GM12878 (cell line): ENCODE measurements around the gene WSCD1.

Source experiments
- BHLHE40 ChIP-seq, 2 experiments: fragments of 450-650 bp in 1 of 2; IDR thresholded peaks; 2 replicates each; pipeline ENCODE4 v1.6.1; 2011 to 2017; ENCODE audit warnings: low read depth in 2 of 2, borderline replicate concordance in 1 of 2, improper control_type of control experiment in 1 of 2, low read length in 1 of 2, mild to moderate bottlenecking in 1 of 2
- BMI1 ChIP-seq: fragments of 450-650 bp; IDR thresholded peaks from 2 replicates; pipeline ENCODE4 v1.6.1; 2016; ENCODE audit warnings: mild to moderate bottlenecking, moderate library complexity, borderline replicate concordance
- CBFB ChIP-seq: IDR thresholded peaks from 2 replicates; pipeline ENCODE4 v1.6.1; 2016; ENCODE audit warnings: antibody characterized with exemption, low read depth
- CBX3 ChIP-seq: fragments of 200-600 bp; sonication (generic); IDR thresholded peaks from 2 replicates; pipeline ENCODE4 v1.6.1; 2016; ENCODE audit warnings: low read depth, borderline replicate concordance
- EZH2 ChIP-seq: IDR thresholded peaks from 2 replicates; pipeline ENCODE4 v1.6.1; 2012; ENCODE audit warnings: low read depth, mild to moderate bottlenecking, control low read depth, inconsistent platforms, low read length, borderline replicate concordance; ENCODE audit not compliant: control insufficient read depth
- NRF1 ChIP-seq: conservative IDR thresholded peaks from 2 replicates; pipeline ENCODE4 v1.6.1; 2011; ENCODE audit warnings: mild to moderate bottlenecking, low read depth, low read length, improper control_type of control experiment
- RBBP5 ChIP-seq: fragments of 200-600 bp; sonication (generic); conservative IDR thresholded peaks from 2 replicates; pipeline ENCODE4 v1.6.1; 2016
- RCOR1 ChIP-seq: conservative IDR thresholded peaks from 2 replicates; pipeline ENCODE4 v1.6.1; 2012; ENCODE audit warnings: low read depth, low read length, improper control_type of control experiment
- STAT3 ChIP-seq: IDR thresholded peaks from 2 replicates; pipeline ENCODE4 v1.6.1; 2011; ENCODE audit warnings: low read depth, low read length, improper control_type of control experiment
- TAF1 ChIP-seq: IDR thresholded peaks from 2 replicates; pipeline ENCODE4 v1.6.1; 2011; ENCODE audit warnings: mild to moderate bottlenecking, low read depth, low read length, borderline replicate concordance
- TF ChIP-seq, protein P1 (sequence below): fragments of 450-650 bp; IDR thresholded peaks from 2 replicates; pipeline ENCODE4 v1.6.1; 2017; ENCODE audit warnings: mild to moderate bottlenecking, moderate library complexity
- TF ChIP-seq, protein P2 (sequence below), 3 experiments: IDR thresholded peaks in 2 of 3; conservative IDR thresholded peaks in 1 of 3; 2 replicates each; pipeline ENCODE4 v1.5.1; 2011; ENCODE audit warnings: low read depth in 3 of 3, low read length in 3 of 3, mild to moderate bottlenecking in 3 of 3, control low read depth in 2 of 3, moderate library complexity in 2 of 3, inconsistent platforms in 1 of 3, mixed read lengths in 1 of 3; ENCODE audit not compliant: control insufficient read depth in 2 of 3, insufficient read depth in 1 of 3; ENCODE audit errors: extremely low read depth in 1 of 3
- TF ChIP-seq, protein P3 (sequence below): fragments of 450-650 bp; IDR thresholded peaks from 2 replicates; pipeline ENCODE4 v1.6.1; 2017; ENCODE audit warnings: mild to moderate bottlenecking, moderate library complexity
- TF ChIP-seq, protein P4 (sequence below): fragments of 150-350 bp; IDR thresholded peaks from 2 replicates; pipeline ENCODE4 v1.6.1; 2016; ENCODE audit warnings: low read depth, low read length

DNA sequence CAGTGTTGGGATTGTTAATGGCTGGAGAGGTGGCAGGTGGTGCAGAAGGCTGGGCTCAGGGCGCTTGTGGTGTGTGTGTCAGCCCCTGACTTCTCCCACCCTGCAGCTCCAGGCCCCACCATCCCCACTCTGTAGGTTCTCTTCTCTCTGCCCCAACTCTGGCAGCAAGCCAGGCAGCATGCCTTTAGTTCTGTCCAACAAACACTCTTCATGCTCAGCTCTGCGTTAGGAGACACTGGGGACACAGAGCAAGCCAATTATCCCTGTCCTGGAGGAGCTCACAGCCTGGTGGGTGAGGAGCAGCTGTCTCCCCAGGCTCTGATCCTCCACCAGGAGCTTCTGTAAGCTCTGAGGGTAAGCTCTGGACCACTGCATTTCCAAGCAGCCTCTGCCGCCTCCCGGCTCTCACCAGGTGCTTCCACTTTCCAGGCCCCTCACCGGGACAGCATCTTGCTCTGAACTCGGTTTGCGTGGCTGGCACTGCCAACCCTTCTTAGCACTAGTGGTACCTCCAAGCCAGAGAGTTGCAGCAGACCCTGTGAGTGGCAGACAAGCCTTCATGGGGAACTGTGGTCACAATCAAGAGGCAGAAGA, 34.3 kb upstream of the WSCD1 start:
- TF ChIP-seq, protein P1, sequence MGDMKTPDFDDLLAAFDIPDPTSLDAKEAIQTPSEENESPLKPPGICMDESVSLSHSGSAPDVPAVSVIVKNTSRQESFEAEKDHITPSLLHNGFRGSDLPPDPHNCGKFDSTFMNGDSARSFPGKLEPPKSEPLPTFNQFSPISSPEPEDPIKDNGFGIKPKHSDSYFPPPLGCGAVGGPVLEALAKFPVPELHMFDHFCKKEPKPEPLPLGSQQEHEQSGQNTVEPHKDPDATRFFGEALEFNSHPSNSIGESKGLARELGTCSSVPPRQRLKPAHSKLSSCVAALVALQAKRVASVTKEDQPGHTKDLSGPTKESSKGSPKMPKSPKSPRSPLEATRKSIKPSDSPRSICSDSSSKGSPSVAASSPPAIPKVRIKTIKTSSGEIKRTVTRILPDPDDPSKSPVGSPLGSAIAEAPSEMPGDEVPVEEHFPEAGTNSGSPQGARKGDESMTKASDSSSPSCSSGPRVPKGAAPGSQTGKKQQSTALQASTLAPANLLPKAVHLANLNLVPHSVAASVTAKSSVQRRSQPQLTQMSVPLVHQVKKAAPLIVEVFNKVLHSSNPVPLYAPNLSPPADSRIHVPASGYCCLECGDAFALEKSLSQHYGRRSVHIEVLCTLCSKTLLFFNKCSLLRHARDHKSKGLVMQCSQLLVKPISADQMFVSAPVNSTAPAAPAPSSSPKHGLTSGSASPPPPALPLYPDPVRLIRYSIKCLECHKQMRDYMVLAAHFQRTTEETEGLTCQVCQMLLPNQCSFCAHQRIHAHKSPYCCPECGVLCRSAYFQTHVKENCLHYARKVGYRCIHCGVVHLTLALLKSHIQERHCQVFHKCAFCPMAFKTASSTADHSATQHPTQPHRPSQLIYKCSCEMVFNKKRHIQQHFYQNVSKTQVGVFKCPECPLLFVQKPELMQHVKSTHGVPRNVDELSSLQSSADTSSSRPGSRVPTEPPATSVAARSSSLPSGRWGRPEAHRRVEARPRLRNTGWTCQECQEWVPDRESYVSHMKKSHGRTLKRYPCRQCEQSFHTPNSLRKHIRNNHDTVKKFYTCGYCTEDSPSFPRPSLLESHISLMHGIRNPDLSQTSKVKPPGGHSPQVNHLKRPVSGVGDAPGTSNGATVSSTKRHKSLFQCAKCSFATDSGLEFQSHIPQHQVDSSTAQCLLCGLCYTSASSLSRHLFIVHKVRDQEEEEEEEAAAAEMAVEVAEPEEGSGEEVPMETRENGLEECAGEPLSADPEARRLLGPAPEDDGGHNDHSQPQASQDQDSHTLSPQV: no peak
- TF ChIP-seq, protein P2, sequence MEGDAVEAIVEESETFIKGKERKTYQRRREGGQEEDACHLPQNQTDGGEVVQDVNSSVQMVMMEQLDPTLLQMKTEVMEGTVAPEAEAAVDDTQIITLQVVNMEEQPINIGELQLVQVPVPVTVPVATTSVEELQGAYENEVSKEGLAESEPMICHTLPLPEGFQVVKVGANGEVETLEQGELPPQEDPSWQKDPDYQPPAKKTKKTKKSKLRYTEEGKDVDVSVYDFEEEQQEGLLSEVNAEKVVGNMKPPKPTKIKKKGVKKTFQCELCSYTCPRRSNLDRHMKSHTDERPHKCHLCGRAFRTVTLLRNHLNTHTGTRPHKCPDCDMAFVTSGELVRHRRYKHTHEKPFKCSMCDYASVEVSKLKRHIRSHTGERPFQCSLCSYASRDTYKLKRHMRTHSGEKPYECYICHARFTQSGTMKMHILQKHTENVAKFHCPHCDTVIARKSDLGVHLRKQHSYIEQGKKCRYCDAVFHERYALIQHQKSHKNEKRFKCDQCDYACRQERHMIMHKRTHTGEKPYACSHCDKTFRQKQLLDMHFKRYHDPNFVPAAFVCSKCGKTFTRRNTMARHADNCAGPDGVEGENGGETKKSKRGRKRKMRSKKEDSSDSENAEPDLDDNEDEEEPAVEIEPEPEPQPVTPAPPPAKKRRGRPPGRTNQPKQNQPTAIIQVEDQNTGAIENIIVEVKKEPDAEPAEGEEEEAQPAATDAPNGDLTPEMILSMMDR (IDR thresholded peaks at IDR 0.05 in 2 of 3, conservative IDR thresholded peaks at IDR 0.05 in 1 of 3; ENCODE audit: control insufficient read depth in 2 of 3, extremely low read depth in 1 of 3, insufficient read depth in 1 of 3, low read depth in 3 of 3, low read length in 3 of 3): no peak
- TF ChIP-seq EZH2 (no peak), TAF1 (no peak), CBX3 (no peak), BMI1 (no peak), BHLHE40 (IDR thresholded peaks at IDR 0.05; ENCODE audit: borderline replicate concordance in 1 of 2, low read depth in 2 of 2, low read length in 1 of 2) (no peak), RCOR1 (no peak), NRF1 (no peak), RBBP5 (no peak), CBFB (no peak), STAT3 (no peak)
- TF ChIP-seq, protein P3, sequence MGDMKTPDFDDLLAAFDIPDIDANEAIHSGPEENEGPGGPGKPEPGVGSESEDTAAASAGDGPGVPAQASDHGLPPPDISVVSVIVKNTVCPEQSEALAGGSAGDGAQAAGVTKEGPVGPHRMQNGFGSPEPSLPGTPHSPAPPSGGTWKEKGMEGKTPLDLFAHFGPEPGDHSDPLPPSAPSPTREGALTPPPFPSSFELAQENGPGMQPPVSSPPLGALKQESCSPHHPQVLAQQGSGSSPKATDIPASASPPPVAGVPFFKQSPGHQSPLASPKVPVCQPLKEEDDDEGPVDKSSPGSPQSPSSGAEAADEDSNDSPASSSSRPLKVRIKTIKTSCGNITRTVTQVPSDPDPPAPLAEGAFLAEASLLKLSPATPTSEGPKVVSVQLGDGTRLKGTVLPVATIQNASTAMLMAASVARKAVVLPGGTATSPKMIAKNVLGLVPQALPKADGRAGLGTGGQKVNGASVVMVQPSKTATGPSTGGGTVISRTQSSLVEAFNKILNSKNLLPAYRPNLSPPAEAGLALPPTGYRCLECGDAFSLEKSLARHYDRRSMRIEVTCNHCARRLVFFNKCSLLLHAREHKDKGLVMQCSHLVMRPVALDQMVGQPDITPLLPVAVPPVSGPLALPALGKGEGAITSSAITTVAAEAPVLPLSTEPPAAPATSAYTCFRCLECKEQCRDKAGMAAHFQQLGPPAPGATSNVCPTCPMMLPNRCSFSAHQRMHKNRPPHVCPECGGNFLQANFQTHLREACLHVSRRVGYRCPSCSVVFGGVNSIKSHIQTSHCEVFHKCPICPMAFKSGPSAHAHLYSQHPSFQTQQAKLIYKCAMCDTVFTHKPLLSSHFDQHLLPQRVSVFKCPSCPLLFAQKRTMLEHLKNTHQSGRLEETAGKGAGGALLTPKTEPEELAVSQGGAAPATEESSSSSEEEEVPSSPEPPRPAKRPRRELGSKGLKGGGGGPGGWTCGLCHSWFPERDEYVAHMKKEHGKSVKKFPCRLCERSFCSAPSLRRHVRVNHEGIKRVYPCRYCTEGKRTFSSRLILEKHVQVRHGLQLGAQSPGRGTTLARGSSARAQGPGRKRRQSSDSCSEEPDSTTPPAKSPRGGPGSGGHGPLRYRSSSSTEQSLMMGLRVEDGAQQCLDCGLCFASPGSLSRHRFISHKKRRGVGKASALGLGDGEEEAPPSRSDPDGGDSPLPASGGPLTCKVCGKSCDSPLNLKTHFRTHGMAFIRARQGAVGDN: no peak
- TF ChIP-seq, protein P4, sequence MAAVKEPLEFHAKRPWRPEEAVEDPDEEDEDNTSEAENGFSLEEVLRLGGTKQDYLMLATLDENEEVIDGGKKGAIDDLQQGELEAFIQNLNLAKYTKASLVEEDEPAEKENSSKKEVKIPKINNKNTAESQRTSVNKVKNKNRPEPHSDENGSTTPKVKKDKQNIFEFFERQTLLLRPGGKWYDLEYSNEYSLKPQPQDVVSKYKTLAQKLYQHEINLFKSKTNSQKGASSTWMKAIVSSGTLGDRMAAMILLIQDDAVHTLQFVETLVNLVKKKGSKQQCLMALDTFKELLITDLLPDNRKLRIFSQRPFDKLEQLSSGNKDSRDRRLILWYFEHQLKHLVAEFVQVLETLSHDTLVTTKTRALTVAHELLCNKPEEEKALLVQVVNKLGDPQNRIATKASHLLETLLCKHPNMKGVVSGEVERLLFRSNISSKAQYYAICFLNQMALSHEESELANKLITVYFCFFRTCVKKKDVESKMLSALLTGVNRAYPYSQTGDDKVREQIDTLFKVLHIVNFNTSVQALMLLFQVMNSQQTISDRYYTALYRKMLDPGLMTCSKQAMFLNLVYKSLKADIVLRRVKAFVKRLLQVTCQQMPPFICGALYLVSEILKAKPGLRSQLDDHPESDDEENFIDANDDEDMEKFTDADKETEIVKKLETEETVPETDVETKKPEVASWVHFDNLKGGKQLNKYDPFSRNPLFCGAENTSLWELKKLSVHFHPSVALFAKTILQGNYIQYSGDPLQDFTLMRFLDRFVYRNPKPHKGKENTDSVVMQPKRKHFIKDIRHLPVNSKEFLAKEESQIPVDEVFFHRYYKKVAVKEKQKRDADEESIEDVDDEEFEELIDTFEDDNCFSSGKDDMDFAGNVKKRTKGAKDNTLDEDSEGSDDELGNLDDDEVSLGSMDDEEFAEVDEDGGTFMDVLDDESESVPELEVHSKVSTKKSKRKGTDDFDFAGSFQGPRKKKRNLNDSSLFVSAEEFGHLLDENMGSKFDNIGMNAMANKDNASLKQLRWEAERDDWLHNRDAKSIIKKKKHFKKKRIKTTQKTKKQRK: no peak
